Uterus (tissue), 2 donors: Measurements from ENCODE around the gene OSBPL8.

ENCODE experiments used
- POLR2A ChIP-seq, 2 donors: fragments of 450-650 bp; IDR thresholded peaks; one replicate each; pipeline ENCODE4 v1.6.1; 2016; ENCODE audit warnings: antibody characterized with exemption in 2 of 2, mild to moderate bottlenecking in 1 of 2, moderate library complexity in 1 of 2
- TF ChIP-seq, protein P1 (sequence below), 4 experiments: fragments of 200-600 bp in 2 of 4; fragments of 450-650 bp in 2 of 4; sonication (generic) in 2 of 4; IDR thresholded peaks; one replicate each; pipeline ENCODE4 v1.5.1; 2016 to 2019; ENCODE audit warnings: antibody characterized with exemption in 4 of 4, mild to moderate bottlenecking in 2 of 4, moderate library complexity in 1 of 4

DNA sequence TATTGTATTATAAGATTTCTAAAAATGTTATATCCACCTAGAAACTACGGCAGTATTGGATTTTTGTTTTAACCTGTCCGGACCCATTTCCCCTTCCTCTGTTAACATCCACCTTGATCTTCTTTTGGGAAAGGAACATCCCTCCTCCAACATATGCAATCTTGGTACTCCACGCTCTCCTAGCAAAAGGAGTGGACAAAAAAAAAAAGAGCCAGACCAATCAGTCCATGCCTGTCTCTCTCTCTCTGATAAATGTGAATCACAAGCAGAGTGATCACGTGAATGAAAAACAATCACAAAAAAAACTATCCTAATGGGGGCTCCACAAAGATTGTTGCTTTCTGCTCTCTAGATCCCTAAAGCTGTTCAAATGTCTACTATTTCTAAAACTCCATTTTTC lies 27.1 kb downstream of the OSBPL8 start:
- TF ChIP-seq, protein P1, sequence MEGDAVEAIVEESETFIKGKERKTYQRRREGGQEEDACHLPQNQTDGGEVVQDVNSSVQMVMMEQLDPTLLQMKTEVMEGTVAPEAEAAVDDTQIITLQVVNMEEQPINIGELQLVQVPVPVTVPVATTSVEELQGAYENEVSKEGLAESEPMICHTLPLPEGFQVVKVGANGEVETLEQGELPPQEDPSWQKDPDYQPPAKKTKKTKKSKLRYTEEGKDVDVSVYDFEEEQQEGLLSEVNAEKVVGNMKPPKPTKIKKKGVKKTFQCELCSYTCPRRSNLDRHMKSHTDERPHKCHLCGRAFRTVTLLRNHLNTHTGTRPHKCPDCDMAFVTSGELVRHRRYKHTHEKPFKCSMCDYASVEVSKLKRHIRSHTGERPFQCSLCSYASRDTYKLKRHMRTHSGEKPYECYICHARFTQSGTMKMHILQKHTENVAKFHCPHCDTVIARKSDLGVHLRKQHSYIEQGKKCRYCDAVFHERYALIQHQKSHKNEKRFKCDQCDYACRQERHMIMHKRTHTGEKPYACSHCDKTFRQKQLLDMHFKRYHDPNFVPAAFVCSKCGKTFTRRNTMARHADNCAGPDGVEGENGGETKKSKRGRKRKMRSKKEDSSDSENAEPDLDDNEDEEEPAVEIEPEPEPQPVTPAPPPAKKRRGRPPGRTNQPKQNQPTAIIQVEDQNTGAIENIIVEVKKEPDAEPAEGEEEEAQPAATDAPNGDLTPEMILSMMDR (IDR thresholded peaks at IDR 0.05), result no peak
- TF ChIP-seq POLR2A (IDR thresholded peaks at IDR 0.05), result no peak
